Subcutaneous abdominal adipose tissue (tissue), 5 donors: ENCODE measurements around the gene UGP2.
A peak's percentile ranks its signal among the peaks of the same experiment; 100 is the strongest.

Source experiments
- H3K27ac ChIP-seq: one replicate; pipeline ENCODE4 v1.7.0; 2013; ENCODE audit warnings: low read depth, mild to moderate bottlenecking, inconsistent platforms, low read length, moderate library complexity
- H3K27me3 ChIP-seq, 5 donors: one replicate each; pipeline ENCODE4 v1.7.0; 2013; ENCODE audit warnings: low read length in 5 of 5, inconsistent platforms in 1 of 5; ENCODE audit not compliant: control insufficient read depth in 5 of 5, insufficient read depth in 4 of 5
- H3K36me3 ChIP-seq, 5 donors: one replicate each; pipeline ENCODE4 v1.7.0; 2013; ENCODE audit warnings: low read length in 5 of 5; ENCODE audit not compliant: control insufficient read depth in 5 of 5, insufficient read depth in 5 of 5
- H3K4me1 ChIP-seq, 5 donors: one replicate each; pipeline ENCODE4 v1.7.0; 2013; ENCODE audit warnings: low read length in 5 of 5, mild to moderate bottlenecking in 3 of 5, moderate library complexity in 1 of 5; ENCODE audit not compliant: control insufficient read depth in 5 of 5, insufficient read depth in 5 of 5
- H3K4me3 ChIP-seq, 5 donors: one replicate each; pipeline ENCODE4 v1.7.0; 2013; ENCODE audit warnings: low read length in 5 of 5, low read depth in 1 of 5
- H3K9ac ChIP-seq, 5 donors: one replicate each; pipeline ENCODE4 v1.7.0; 2013; ENCODE audit warnings: low read length in 5 of 5, mild to moderate bottlenecking in 4 of 5, moderate library complexity in 3 of 5
- H3K9me3 ChIP-seq, 5 donors: one replicate each; pipeline ENCODE4 v1.7.0; 2013; ENCODE audit warnings: low read length in 5 of 5; ENCODE audit not compliant: control insufficient read depth in 5 of 5
- donor health status: healthy.
- donor health status: healthy.
- donor health status: healthy.
- donor health status: healthy.
- donor health status: healthy.

Gene UGP2

GRCh38 chr2:63858291-63858690 is 16.6 kb downstream of the UGP2 start:
- Histone ChIP-seq H3K9ac (no peak overlapping the region), H3K27me3 (no peaks in the 10 kb centered on the region), H3K9me3 (no peaks in the 10 kb centered on the region), H3K4me3 (no peak overlapping the region), H3K4me1 (peaks cover 0 to 31% (median 24%) of the 10 kb centered on the region in 5 donors), H3K27ac (no peak overlapping the region), H3K36me3 (peaks cover 32 to 63% (median 45%) of the 10 kb centered on the region in 5 donors)

GRCh38 chr2:63861220-63861822 is 19.6 kb downstream of the UGP2 start:
- Histone ChIP-seq H3K27me3 (no peaks in the 10 kb centered on the region), H3K36me3 (peaks cover 42 to 75% (median 60%) of the 10 kb centered on the region in 5 donors), H3K4me1 (peaks cover 0 to 18% (median 6%) of the 10 kb centered on the region in 5 donors), H3K9me3 (no peaks in the 10 kb centered on the region), H3K27ac (peak overlapping the region; percentile 61), H3K9ac (peak overlapping the region in 2 of 5 donors; percentile 3 to 35), H3K4me3 (no peak overlapping the region)

DNA sequence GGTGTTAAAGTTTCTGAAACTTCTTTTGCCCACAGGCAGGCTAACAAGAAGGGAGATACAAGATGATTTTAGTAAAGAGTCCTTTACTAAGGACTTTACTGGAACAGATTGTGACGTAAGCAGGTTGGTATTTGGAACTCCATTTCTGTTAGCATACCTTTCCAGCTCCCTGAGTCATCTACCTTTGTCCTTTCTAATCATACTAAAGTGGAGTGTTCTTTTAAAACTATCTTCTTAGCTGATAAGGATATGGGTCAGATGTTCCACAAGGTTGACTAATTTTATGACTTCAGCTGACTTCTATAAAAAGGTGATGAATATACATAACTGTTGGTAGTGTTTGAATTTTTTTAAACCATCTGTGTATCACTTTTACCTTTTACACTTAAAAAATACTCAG is 21.1 kb downstream of the UGP2 start:
- Histone ChIP-seq H3K9ac (peak overlapping the region in 1 of 5 donors; percentile 51), H3K4me1 (peaks cover 0 to 13% (median 6%) of the 10 kb centered on the region in 5 donors), H3K27me3 (no peaks in the 10 kb centered on the region), H3K4me3 (no peak overlapping the region), H3K9me3 (no peaks in the 10 kb centered on the region), H3K36me3 (peaks cover 32 to 65% (median 60%) of the 10 kb centered on the region in 5 donors), H3K27ac (peak overlapping the region; percentile 61)

- H3K27ac ChIP-seq = peak overlapping the region; percentile 61
These were observed 22.0 kb downstream of the UGP2 start for GRCh38 chr2:63863707-63864106.

GRCh38 chr2:63865159-63865799 is 23.6 kb downstream of the UGP2 start:
- Histone ChIP-seq H3K36me3 (peaks cover 16 to 57% (median 46%) of the 10 kb centered on the region in 5 donors), H3K27me3 (no peaks in the 10 kb centered on the region), H3K4me3 (no peak overlapping the region), H3K9me3 (no peaks in the 10 kb centered on the region), H3K4me1 (peaks cover 0 to 19% (median 6%) of the 10 kb centered on the region in 5 donors), H3K27ac (peak overlapping the region; percentile 61), H3K9ac (no peak overlapping the region)

More at GRCh38 chr2:63863707-63864106, 22.0 kb downstream of the UGP2 start:
- Histone ChIP-seq H3K9me3 (no peaks in the 10 kb centered on the region), H3K27me3 (no peaks in the 10 kb centered on the region), H3K4me1 (peaks cover 0 to 13% (median 6%) of the 10 kb centered on the region in 5 donors), H3K9ac (no peak overlapping the region), H3K36me3 (peaks cover 28 to 62% (median 55%) of the 10 kb centered on the region in 5 donors), H3K4me3 (no peak overlapping the region)

DNA sequence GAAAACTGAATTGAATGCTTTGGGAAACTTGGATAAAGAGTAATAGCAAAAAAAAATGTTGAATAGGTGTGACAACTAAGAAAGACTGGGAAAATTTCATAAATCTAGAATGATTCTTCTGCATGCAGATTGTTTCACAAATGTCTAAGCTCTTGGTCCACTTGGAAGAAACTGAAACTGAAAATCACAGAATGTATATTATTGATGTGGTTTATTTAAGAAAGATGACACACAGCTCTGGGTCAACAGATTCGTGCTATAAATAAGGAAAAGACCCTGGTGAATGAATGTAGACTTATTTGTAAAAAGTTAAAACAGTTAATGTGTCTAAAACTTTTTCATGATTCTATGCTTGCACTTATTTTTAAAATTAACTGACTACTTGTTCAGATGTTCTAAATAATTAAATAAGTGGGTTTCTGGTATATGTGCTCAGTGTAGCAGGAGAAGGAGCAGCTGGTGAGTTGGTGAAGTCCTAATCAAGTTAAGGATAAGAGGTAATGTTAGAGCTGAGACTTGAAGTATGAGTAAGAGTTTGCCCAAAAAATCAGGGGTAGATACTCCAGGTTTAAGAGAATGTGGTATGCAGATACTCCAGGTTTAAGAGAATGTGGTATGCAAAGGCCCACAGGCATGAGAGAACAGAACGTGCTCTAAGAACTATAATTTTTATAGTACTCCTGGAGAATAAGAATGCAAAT is 24.5 kb downstream of the UGP2 start:
- Histone ChIP-seq H3K4me3 (no peak overlapping the region), H3K9ac (no peak overlapping the region), H3K4me1 (peaks cover 0 to 27% (median 6%) of the 10 kb centered on the region in 5 donors), H3K27me3 (no peaks in the 10 kb centered on the region), H3K9me3 (no peaks in the 10 kb centered on the region), H3K27ac (peak overlapping the region; percentile 61), H3K36me3 (peaks cover 15 to 56% (median 42%) of the 10 kb centered on the region in 5 donors)

DNA sequence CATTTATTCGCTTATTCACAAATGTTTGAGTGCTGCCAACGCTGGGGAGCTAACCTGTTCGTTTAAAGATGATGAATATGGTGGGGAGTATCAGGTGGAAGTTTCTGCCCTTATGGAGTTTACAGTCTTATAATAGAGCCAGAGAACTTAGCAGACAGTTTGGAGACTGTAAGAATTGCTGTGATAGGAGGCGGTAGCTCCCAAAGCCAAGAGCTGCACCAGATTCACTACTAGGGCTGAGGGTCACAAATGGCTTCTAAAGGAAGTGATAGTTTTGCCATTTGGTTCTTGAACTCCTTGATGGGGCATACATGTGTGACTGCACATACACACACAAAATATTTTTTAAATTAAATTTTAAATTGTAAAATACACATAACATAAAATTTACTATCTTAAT is 29.0 kb downstream of the UGP2 start:
- H3K4me1 ChIP-seq = peaks cover 0 to 45% (median 20%) of the 10 kb centered on the region in 5 donors
- no peaks in the 10 kb centered on the region for H3K27me3 ChIP-seq
- H3K9me3 ChIP-seq = no peaks in the 10 kb centered on the region
- peaks cover 17 to 39% (median 28%) of the 10 kb centered on the region in 5 donors for H3K36me3 ChIP-seq
- H3K9ac ChIP-seq = no peak overlapping the region
- no peak overlapping the region for H3K4me3 ChIP-seq
- peak overlapping the region; percentile 83 for H3K27ac ChIP-seq

- Histone ChIP-seq H3K27ac (peak overlapping the region; percentile 83), H3K27me3 (no peaks in the 10 kb centered on the region), H3K4me3 (no peak overlapping the region), H3K9ac (no peak overlapping the region), H3K9me3 (no peaks in the 10 kb centered on the region), H3K4me1 (peaks cover 0 to 49% (median 25%) of the 10 kb centered on the region in 5 donors), H3K36me3 (peaks cover 23 to 34% (median 28%) of the 10 kb centered on the region in 5 donors)
These were observed 30.2 kb downstream of the UGP2 start for GRCh38 chr2:63871864-63872263.

DNA sequence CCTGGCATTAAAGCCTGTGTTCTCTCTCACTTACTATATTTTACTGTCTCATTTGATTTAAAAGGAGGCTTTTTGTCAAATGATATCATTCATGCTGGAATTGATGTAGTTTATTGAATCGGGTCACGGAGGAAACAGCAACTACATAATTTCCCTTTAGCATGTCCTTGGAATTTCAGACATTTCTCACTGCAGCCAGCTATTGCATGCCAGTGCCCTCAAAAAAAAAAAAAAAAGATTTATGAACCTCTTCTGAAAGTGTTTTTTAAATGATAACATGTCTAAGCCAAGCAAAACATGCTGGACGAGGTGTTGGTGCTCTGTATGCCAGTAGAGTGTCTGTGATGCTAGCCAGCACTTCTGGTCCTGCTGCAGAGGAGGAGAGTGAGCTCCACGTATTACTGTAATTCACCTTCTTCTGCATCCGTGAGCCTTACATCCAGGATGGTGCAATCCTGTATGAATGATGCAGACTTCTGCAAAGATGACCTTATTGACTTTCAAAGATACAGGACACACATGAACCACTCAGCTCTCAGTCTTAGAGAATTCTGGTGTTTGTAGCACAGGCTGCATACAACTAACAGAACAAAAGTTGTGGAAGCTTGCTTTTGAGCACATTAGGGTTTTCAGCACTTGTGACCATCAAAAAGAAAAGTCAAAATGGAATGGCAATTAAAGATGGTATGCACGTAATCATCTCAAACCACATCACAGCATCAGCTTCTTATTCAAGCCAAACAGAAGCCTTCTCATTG is 31.1 kb downstream of the UGP2 start:
- Histone ChIP-seq H3K9ac (no peak overlapping the region), H3K36me3 (peaks cover 23 to 35% (median 28%) of the 10 kb centered on the region in 5 donors), H3K4me1 (peaks cover 0 to 49% (median 25%) of the 10 kb centered on the region in 5 donors), H3K27me3 (no peaks in the 10 kb centered on the region), H3K4me3 (no peak overlapping the region), H3K9me3 (no peaks in the 10 kb centered on the region), H3K27ac (peak overlapping the region; percentile 83)
